Stomach smooth muscle (tissue), 2 donors: ENCODE results near the gene SEZ6L2.

Experiments used
- H3K27ac ChIP-seq: one replicate; pipeline ENCODE4 v1.7.0; 2013; ENCODE audit warnings: mild to moderate bottlenecking, low read length, inconsistent platforms
- H3K27me3 ChIP-seq, 2 donors: one replicate each; pipeline ENCODE4 v1.7.0; 2013; ENCODE audit warnings: low read length in 2 of 2; ENCODE audit not compliant: insufficient read depth in 2 of 2, control insufficient read depth in 1 of 2
- H3K36me3 ChIP-seq, 2 donors: one replicate each; pipeline ENCODE4 v1.7.0; 2013; ENCODE audit warnings: low read length in 2 of 2; ENCODE audit not compliant: control insufficient read depth in 2 of 2, insufficient read depth in 2 of 2
- H3K4me1 ChIP-seq: one replicate; pipeline ENCODE4 v1.7.0; 2013; ENCODE audit warnings: low read length; ENCODE audit not compliant: control insufficient read depth, insufficient read depth
- H3K4me3 ChIP-seq, 2 donors: one replicate each; pipeline ENCODE4 v1.7.0; 2013; ENCODE audit warnings: low read length in 2 of 2
- H3K9ac ChIP-seq, 2 donors: one replicate each; pipeline ENCODE4 v1.7.0; 2013; ENCODE audit warnings: low read length in 2 of 2, mild to moderate bottlenecking in 1 of 2
- H3K9me3 ChIP-seq, 2 donors: one replicate each; pipeline ENCODE4 v1.7.0; 2013; ENCODE audit warnings: low read length in 2 of 2; ENCODE audit not compliant: control insufficient read depth in 2 of 2
- donor health status: healthy.
- donor health status: Pancreatic carcinoma.

The SEZ6L2 gene

DNA sequence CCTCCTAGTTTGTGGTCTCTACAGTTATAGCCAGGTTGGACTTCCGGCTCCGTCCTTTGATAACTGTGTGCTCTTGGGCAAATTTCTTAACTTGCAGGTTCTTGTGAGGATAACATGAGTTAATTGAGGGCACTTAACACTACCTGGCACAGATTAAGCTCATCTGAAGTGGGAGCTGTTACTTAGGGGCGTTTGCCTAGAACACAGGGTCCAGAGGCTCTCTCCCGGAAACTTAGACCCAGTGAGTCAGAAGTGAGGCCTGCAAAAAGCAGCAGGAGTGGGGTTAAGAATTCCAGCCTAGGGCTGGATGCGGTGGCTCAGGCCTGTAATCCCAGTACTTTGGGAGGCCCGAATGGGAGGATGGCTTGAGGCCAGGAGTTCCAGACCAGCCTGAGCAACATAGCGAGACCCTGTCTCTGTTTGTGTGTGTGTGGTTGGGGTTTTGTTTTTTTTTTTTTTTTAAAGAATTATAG lies 77.7 kb downstream of the SEZ6L2 start:
- no peaks in the 10 kb centered on the region for H3K27me3 ChIP-seq
- H3K36me3 ChIP-seq = peaks cover 2 to 9% of the 10 kb centered on the region in 2 donors
- H3K4me3 ChIP-seq = peak overlapping the region; percentile 87 to 91
- H3K4me1 ChIP-seq = peaks cover 62% of the 10 kb centered on the region
- H3K27ac ChIP-seq = peak overlapping the region; percentile 85
- no peaks in the 10 kb centered on the region for H3K9me3 ChIP-seq
- peak overlapping the region; percentile 88 to 90 for H3K9ac ChIP-seq
